GM21717 (cell line): ENCODE data around the gene FYN.
"Not testable (repeated sequence)": the region's sequence is repeated elsewhere in the genome, so short reads cannot be mapped to it uniquely, and the experiment has no call there.

Experiments
- ATAC-seq: cut with Tn5 transposase; IDR thresholded peaks from one replicate; pipeline ENCODE4 v1.9.1; 2021; ENCODE audit warnings: mild to moderate bottlenecking, moderate library complexity; ENCODE audit not compliant: unreplicated experiment

FYN gene

DNA sequence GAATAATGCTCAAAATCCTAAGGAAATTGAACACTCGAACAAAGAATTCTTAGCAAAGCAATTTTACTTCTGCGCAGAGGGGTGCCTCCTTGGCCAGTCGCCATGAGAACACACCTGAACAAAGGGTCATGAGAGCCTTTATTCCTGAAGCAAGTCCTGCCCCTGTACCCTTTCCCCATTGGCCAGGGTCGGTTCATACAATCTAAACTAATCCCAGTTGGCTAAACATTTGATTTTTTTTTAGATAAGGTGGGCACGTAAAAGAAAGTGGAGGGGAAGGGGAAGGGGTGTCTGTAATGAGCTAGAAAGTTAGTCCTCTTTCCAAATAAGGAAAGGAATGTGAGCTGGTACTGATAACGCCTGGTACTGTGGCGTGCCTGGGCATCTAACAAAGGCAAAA is 37.9 kb downstream of the FYN start:
- not testable (repeated sequence) for ATAC-seq

- no peak for ATAC-seq
Observed at GRCh38 chr6:111834356-111834755, 38.9 kb downstream of the FYN start.

DNA sequence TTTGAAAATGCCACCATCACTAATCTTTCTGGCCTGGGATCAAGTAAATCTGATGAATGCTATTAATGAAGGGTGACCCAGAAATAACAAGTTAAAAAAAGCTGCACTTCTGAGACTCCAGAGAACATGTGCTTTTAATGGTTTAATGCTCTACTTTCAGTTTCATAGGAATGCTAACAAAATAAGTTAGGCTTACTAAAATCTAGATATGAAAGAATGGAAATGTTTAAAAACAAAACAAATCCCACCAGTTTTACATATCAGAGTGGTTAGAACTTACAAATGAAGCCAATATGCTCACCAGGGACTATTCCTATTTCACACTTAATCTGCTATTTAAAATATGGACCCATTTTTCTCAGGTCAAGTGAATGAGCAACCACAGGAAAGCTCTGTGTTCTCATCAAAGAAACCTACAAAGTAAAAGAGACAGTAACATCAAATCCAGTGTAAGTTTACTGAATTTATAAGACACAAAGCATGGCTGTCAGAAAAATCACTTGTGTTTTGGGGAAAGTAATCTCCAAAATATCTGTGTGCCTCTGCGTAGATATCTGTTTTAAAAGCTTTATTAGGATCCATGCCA is 40.3 kb downstream of the FYN start:
- ATAC-seq: peak; percentile 38

DNA sequence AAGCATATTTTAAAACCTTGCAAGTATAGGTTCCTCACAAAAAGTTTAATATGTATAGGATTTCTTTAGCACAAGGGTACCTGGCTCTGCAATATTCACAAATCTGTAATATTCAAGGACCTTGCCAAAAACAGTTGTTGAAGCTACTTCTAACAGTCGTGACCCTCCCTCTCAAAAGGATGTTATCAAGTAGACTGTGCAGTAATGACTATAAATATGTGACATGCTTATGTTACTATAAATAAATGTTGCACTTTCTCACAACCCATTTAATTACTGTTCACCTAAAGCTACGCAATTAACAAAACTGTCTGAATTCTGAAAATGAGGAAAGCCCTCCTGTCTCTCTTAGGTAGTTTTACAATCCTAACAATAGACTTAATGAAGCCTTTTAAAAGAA is 41.8 kb downstream of the FYN start:
- ATAC-seq: no peak

- no peak for ATAC-seq
Observed at GRCh38 chr6:111829998-111830397, 43.3 kb downstream of the FYN start.

DNA sequence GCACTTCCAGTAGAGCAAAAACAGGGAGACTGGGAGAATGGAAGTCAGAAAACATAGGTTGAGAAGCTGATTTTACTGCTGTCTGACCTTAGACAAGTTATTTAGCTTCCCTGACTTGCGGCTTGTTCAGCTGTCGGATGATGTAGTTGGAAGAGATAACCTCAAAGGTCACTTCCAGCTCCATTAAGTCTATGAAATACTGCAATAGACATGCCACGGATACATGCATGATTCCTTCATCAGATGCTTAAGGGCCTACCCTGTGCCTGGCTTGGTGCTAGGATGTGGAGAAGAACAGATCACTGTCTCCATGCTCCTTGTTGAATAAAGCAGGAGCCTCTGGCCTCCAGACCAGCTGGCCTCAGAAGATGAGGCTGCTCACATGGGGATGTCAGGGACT is 43.7 kb downstream of the FYN start:
- no peak for ATAC-seq

DNA sequence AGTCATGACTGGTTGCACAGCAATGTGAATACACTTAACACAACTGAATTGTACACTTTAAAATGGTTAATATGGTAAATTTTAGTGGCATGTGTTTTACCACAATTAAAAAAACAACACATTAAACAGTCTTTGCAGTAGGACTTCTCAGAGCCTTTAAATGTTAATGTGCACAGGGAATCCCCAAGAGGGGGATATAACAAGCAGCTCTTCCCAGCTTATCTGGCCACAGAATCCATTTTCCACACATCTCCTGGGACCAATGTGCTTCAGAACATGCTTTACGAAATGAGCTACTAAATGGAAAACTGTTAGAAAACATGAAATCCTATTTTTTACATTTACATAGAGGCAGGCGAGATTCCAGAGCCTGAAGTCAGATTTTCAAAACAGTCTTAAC is 44.4 kb downstream of the FYN start:
- no peak for ATAC-seq

GRCh38 chr6:111825439-111826086 is 47.7 kb downstream of the FYN start:
- ATAC-seq: no peak

GRCh38 chr6:111824608-111825337 is 48.5 kb downstream of the FYN start:
- ATAC-seq: peak; percentile 98

DNA sequence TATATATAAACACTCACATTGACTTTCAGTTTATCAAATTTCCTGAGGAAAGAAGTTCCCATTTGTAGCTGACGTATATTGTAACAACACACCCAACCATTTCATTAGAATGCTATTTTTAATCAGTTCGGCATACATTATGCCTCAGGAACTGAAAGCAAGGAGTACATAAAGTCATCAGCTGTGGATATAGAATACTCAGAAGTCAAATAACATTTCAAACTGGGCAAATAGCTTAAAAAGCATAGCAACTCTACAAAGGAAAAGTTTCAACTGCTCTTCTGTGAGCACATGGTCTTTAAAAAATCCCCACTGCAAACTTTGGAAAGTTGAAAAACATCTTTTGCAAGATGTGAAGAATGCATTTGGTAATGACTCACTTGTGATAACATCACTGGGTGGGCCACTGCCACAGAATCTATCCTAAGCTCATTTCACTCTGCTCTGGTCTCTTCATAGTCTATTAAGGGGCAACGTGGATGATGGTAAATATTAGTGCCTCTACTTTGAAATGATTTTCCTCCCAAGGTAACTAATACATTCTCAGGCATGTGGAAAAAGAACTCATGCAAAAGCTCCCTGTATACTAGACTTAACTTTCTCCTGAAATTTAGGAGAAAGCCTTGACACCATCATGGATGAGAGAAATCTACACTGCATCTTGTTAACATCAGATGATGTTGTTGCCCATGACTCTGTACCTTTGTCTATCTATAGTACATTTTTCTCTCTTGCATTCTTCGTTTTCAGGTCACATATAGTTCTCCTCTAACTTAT is 49.2 kb downstream of the FYN start:
- no peak for ATAC-seq

- ATAC-seq: no peak
Observed at GRCh38 chr6:111823012-111823411, 50.2 kb downstream of the FYN start.

DNA sequence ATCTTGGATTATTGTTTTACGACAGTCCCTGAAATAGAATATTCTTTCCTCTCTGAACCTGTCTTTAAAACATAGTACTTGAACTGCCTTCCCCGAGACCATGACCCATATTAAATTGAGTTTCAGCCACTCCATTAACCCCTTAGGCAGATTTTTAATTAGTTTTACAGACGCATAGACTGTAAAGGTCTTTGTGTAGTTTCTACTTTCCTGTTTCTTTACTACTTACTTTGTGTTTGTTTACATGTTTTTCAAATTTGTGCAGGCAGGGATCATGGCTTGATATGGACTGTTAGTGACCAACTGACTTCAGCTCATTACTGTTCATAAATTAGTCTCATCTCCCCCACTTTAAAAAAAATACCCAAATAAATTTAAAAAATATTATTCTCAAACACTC is 53.8 kb downstream of the FYN start:
- no peak for ATAC-seq

- ATAC-seq: no peak
Observed at GRCh38 chr6:111818539-111819226, 54.6 kb downstream of the FYN start.

DNA sequence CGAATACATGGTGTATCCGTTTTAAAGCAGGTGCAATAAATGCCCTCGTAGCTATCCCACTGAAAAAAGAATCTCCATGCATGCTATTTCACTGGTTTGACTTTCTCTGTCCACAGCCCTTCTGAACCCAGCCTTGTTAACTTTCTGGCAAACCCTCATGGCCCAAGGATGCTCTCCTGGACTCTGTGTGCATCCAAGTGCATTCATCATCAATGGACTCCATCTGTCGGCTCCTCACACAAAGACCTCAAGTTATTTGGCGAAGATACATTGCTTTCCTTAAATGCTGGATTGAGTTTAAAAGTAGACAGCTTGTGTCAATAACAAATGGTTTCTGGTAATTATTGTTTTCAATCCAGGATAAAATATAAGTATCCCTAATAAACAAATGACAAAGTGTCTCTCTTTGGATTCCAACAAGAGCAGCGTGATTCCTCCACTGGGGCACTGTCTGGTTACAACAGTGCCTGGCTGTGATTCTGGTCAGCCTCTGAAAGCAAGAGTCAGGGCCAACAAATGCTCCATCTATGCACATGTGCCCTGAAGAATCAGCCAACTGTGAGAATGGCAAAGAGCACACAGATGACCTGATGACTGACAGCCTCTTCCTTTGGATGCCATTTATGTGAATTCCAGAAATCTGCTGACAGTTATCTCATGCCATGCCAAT is 55.7 kb downstream of the FYN start:
- no peak for ATAC-seq

DNA sequence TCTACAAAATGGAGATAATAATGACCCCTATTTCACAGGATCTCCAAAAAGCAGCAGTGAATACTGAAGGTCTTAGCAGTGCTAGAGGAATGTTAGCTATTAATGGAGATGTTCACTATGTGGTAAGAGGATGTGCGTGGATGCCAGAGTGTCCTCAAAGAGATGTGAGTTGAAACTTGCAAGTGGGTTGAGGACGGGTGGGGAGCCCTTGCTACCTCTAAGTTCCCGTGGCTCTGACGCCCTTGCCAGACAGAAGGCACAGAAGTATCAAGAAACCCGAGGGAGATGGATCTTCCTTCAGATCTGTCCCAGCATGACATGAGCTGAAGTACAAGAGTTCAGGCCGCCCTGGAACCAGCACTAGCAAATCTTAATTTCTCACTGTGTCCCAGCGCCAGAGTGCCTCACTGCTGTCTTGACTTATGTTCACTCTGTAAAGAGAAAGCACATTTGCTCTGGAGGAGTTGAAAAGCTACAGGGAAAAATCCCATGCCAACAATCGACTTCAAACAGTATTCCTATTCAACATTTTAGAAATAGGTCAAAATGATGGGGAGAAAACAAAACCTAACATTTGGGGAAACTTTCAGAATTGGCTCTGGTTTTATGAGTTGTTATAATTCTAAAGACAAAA is 59.5 kb downstream of the FYN start:
- ATAC-seq: no peak

- ATAC-seq: no peak
Observed at GRCh38 chr6:111813237-111813636, 60.0 kb downstream of the FYN start.

GRCh38 chr6:111812060-111813038 is 60.9 kb downstream of the FYN start:
- no peak for ATAC-seq

DNA sequence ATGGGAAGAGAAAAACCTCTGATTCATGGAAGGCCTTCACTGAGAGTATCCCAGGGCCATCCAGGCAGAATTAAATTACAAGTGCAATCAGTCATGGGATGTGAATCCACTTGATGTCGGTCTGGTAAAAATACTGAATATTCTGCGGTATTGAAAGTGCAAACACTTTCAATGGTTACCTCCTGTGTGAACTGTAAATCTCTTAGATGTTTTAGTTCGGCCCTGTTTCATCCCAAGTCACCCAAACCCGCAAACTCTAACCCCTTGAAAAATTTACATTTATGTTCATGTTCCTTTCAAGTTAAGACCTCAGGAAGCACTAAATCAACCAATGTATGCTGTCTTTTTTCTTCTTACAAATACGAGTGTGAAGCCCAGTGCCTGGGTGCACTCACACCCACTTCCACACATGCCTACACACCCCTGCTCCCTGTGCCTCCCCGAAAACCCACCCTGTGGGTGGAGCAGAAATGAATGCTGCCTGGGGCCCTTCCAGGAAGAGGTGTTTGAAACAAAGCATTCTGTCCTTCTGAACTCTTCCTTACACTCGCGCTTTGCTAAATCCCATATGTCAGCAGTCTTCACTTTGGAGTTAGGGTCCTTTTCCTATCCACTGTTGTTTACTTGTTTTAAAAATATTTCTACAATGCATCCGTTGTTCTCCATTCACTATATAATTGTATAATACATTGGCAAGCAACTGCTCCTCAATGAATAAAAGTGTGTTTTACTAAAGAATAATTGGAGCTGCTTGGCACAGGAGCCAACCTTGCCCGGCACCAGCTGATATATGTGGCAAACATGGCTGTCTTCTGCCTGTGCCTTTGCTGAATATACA is 62.7 kb downstream of the FYN start:
- ATAC-seq: no peak
